ENCODE results near the gene MIPEP.

The MIPEP gene

GRCh38 chr13:23852351-23852750, 36.8 kb downstream of the MIPEP start:
- DNase-seq (ENCODE audit: low spot score): no peak

- DNase-seq (ENCODE audit: low spot score): no peak
Observed at GRCh38 chr13:23851106-23851505, 38.1 kb downstream of the MIPEP start.

GRCh38 chr13:23850134-23850533, 39.1 kb downstream of the MIPEP start:
- no peak for DNase-seq (ENCODE audit: low spot score)

GRCh38 chr13:23849670-23850069, 39.5 kb downstream of the MIPEP start:
- DNase-seq (ENCODE audit: low spot score): no peak

- DNase-seq (ENCODE audit: low spot score): no peak
Observed at GRCh38 chr13:23848646-23849141, 40.5 kb downstream of the MIPEP start.

- no peak for DNase-seq (ENCODE audit: low spot score)
Observed at GRCh38 chr13:23848019-23848418, 41.2 kb downstream of the MIPEP start.

GRCh38 chr13:23847497-23847896, 41.7 kb downstream of the MIPEP start:
- no peak for DNase-seq (ENCODE audit: low spot score)

GRCh38 chr13:23845105-23845725, 44.0 kb downstream of the MIPEP start:
- no peak for DNase-seq (ENCODE audit: low spot score)

GRCh38 chr13:23844132-23844531, 45.1 kb downstream of the MIPEP start:
- no peak for DNase-seq (ENCODE audit: low spot score)

GRCh38 chr13:23843436-23843835, 45.8 kb downstream of the MIPEP start:
- DNase-seq (ENCODE audit: low spot score): no peak

- DNase-seq (ENCODE audit: low spot score): peak; percentile 72
Observed at GRCh38 chr13:23842406-23842805, 46.8 kb downstream of the MIPEP start.

- no peak for DNase-seq (ENCODE audit: low spot score)
Observed at GRCh38 chr13:23833733-23834611, 55.2 kb downstream of the MIPEP start.

GRCh38 chr13:23828866-23829265, 60.3 kb downstream of the MIPEP start:
- no peak for DNase-seq (ENCODE audit: low spot score)

- no peak for DNase-seq (ENCODE audit: low spot score)
Observed at GRCh38 chr13:23828086-23828485, 61.1 kb downstream of the MIPEP start.

GRCh38 chr13:23825179-23825578, 64.0 kb downstream of the MIPEP start:
- no peak for DNase-seq (ENCODE audit: low spot score)

GRCh38 chr13:23824371-23824770, 64.8 kb downstream of the MIPEP start:
- DNase-seq (ENCODE audit: low spot score): no peak

GRCh38 chr13:23822252-23822824, 66.9 kb downstream of the MIPEP start:
- DNase-seq (ENCODE audit: low spot score): peak; percentile 37

GRCh38 chr13:23820530-23820929, 68.7 kb downstream of the MIPEP start:
- no peak for DNase-seq (ENCODE audit: low spot score)

GRCh38 chr13:23817830-23818229, 71.4 kb downstream of the MIPEP start:
- no peak for DNase-seq (ENCODE audit: low spot score)

- no peak for DNase-seq (ENCODE audit: low spot score)
Observed at GRCh38 chr13:23817136-23817535, 72.1 kb downstream of the MIPEP start.

- DNase-seq (ENCODE audit: low spot score): no peak
Observed at GRCh38 chr13:23813635-23814034, 75.6 kb downstream of the MIPEP start.

GRCh38 chr13:23811366-23812062, 77.7 kb downstream of the MIPEP start:
- DNase-seq (ENCODE audit: low spot score): no peak
